Tracheal epithelial cell (primary cell): Measurements from ENCODE around the gene CMTM1. TPM values are rescaled to one million over a fixed set of nuclear protein-coding genes. Genes with fewer than 3 reads are reported as not detected.

Experiments
- total RNA-seq: library from RNA; depleted of rRNA; stranded (reverse); fragments of >200 nt; gene quantifications from 2 replicates; pipeline ENCODE4 v1.2.1, GENCODE V29; 2014

CMTM1 gene, protein sequence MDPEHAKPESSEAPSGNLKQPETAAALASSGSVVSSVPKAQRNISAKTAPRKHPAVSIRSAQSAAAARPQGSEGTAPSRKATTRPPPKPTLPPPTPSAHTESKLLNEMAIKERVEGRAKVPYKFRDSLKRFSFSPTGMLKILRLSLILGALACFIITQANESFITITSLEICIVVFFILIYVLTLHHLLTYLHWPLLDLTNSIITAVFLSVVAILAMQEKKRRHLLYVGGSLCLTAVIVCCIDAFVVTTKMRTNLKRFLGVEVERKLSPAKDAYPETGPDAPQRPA
- total RNA-seq = 1.7 TPM in 1 of 2 replicates, not detected in the other

GRCh38 chr16:66566051-66566901, at the start of gene CMTM1:
CMTM1 (plus strand) TSS chr16:66566439; CDS start chr16:66566514, 75 bp downstream.

GRCh38 chr16:66549284-66550131, 16.7 kb upstream of the CMTM1 start, which contains the start of gene TK2:
TK2 (minus strand) TSS chr16:66550122; CDS start chr16:66550061, 61 bp downstream.

DNA sequence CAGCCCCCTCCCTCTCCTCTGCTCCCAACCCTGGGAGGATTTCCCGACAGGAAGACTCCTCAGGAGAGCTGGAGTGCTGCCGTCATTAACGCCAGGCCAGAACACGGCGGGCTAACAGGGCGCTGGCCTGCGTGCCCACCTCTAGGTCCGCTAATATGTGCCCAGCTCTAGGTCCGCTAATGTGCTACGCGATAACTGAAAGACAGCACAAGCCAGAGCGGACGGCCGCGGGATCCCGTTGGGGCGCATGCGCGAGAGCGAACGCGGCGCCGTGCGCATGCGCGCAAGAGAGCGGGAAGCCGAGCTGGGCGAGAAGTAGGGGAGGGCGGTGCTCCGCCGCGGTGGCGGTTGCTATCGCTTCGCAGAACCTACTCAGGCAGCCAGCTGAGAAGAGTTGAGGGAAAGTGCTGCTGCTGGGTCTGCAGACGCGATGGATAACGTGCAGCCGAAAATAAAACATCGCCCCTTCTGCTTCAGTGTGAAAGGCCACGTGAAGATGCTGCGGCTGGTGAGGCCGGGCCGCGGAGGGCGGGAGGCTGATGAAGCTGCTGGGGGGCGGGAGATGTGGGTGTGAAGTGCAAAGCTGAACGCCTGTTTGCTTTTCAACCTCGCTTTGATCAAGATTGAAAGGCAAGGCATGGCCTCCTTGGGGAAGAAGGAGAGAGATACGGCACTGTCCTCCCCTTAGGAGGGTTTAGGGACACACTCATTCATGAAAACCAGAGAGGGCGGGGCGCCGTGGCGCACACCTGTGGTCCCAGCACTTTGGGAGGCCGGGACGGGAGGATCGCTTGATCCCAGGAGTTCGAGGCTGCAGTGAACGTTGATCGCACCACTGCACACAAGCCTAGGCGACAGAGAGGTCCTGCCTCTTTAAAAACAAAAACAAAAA, 13.7 kb upstream of the CMTM1 start, which contains the start of gene CKLF:
Gene CKLF (plus strand): TSS at position 291 of the 892 bp plus-strand sequence. CDS start 140 bp downstream, at position 431.

GRCh38 chr16:66578651-66579531, 12.7 kb downstream of the CMTM1 start, which contains the start of gene CMTM2:
CMTM2 (plus strand) TSS chr16:66579463; CDS start chr16:66579608, 145 bp downstream.

GRCh38 chr16:66604376-66605176, 38.3 kb downstream of the CMTM1 start, which contains the start of gene CMTM3:
CMTM3 (plus strand) TSS chr16:66604704; CDS start chr16:66604806, 102 bp downstream.

Other genes with a start within 250 kb of the CMTM1 start
- gene CDH5, start 199.7 kb upstream of the CMTM1 start, total RNA-seq = 0.43 and 0.48 TPM in 2 replicates
- 0.96 TPM in 1 of 2 replicates, not detected in the other for gene BEAN1, start 139.1 kb upstream of the CMTM1 start, total RNA-seq
- 14.7 and 21.4 TPM in 2 replicates for gene TK2, start 16.3 kb upstream of the CMTM1 start, total RNA-seq
- gene CKLF, start 13.9 kb upstream of the CMTM1 start, total RNA-seq = 16.4 and 72.1 TPM in 2 replicates
- gene CMTM2, start 13.0 kb downstream of the CMTM1 start, total RNA-seq = not detected in 2 replicates
- gene CMTM3, start 38.3 kb downstream of the CMTM1 start, total RNA-seq = 0.43 and 15.9 TPM in 2 replicates
- gene CMTM4, start 130.3 kb downstream of the CMTM1 start, total RNA-seq = 48.0 and 92.3 TPM in 2 replicates
- gene DYNC1LI2, start 185.2 kb downstream of the CMTM1 start, total RNA-seq = 101 and 125 TPM in 2 replicates
- gene TERB1, start 235.1 kb downstream of the CMTM1 start, total RNA-seq = 0.21 and 0.24 TPM in 2 replicates